Adipocyte (in vitro differentiated cells): ENCODE measurements around the gene MITF.

ENCODE experiments used
- DNase-seq: peaks from one replicate; pipeline ENCODE4 v3.0.0-alpha.2; 2015; ENCODE audit warnings: low read depth
- H3K27me3 ChIP-seq: replicated peaks from 2 replicates; pipeline ENCODE4 v1.7.0; 2013; ENCODE audit warnings: mild to moderate bottlenecking, low read length, moderate library complexity; ENCODE audit not compliant: control insufficient read depth, insufficient read depth
- H3K36me3 ChIP-seq: 2 replicates; pipeline ENCODE4 v1.7.0; 2013; ENCODE audit warnings: low read length, mild to moderate bottlenecking, moderate library complexity; ENCODE audit not compliant: control insufficient read depth, insufficient read depth, severe bottlenecking
- H3K4me1 ChIP-seq: 2 replicates; pipeline ENCODE4 v1.7.0; 2013; ENCODE audit warnings: mild to moderate bottlenecking, low read length, moderate library complexity; ENCODE audit not compliant: control insufficient read depth, insufficient read depth
- H3K4me3 ChIP-seq: 2 replicates; pipeline ENCODE4 v1.7.0; 2013; ENCODE audit warnings: mild to moderate bottlenecking, low read length, moderate library complexity
- H3K9ac ChIP-seq: 2 replicates; pipeline ENCODE4 v1.7.0; 2013; ENCODE audit warnings: mild to moderate bottlenecking, low read length, moderate library complexity
- H3K9me3 ChIP-seq: 2 replicates; pipeline ENCODE4 v1.7.0; 2013; ENCODE audit warnings: mild to moderate bottlenecking, low read length, moderate library complexity; ENCODE audit not compliant: control insufficient read depth

Gene MITF

DNA sequence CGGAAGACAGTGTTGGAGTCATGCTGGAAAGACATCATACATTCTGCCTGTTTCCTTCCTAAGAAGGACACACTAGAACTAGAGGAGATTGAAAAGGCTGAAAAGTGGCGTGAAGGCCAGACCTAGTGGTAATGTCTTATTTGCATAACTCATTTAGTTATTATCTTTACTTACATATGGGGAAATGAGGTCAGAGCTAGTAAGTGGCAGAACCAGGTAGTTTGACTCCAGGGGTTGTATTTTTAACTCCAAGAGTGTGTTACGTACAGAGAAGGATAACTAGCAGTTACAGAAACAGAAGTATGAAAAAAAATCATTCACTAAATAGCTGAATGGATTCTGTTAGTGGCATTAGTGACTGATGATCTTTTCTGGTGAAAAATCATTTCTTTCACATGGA, 108.0 kb downstream of the MITF start:
- no peaks in the 10 kb centered on the region for H3K9me3 ChIP-seq
- no peaks in the 10 kb centered on the region for H3K36me3 ChIP-seq
- DNase-seq, result no peak
- peaks cover 17% of the 10 kb centered on the region for H3K4me1 ChIP-seq
- H3K4me3 ChIP-seq, result no peak overlapping the region
- no peak overlapping the region for H3K9ac ChIP-seq
- no peaks in the 10 kb centered on the region for H3K27me3 ChIP-seq

GRCh38 chr3:69848113-69848512, 108.8 kb downstream of the MITF start:
- no peaks in the 10 kb centered on the region for H3K9me3 ChIP-seq
- no peak overlapping the region for H3K9ac ChIP-seq
- DNase-seq, result no peak
- H3K4me3 ChIP-seq, result no peak overlapping the region
- H3K4me1 ChIP-seq, result peaks cover 17% of the 10 kb centered on the region
- no peaks in the 10 kb centered on the region for H3K36me3 ChIP-seq
- H3K27me3 ChIP-seq, result no peaks in the 10 kb centered on the region

DNA sequence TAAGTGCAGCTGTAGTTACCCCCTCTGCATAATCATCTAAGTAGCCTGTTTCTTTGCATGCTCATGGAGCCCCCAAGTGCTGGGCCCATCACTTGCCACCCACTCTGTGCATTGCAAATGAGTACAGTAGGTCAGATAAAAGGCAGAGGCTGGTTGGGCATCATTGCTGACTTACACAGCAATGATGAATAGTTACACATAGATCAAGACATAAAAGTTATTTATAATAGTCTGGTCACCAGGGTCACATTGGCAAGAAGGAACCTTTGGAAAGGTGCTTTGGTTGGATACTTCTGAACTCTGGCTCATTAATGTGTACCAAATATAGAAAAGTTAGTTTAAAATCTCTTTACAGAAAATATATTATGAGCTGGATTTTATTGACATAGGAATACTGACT, 111.6 kb downstream of the MITF start:
- H3K9me3 ChIP-seq, result no peaks in the 10 kb centered on the region

GRCh38 chr3:69853027-69853426, 113.8 kb downstream of the MITF start:
- Histone ChIP-seq H3K9ac (no peak overlapping the region), H3K4me1 (peaks cover 39% of the 10 kb centered on the region), H3K9me3 (no peaks in the 10 kb centered on the region), H3K4me3 (no peak overlapping the region), H3K36me3 (no peaks in the 10 kb centered on the region), H3K27me3 (no peaks in the 10 kb centered on the region)
- no peak for DNase-seq

More for the DNA sequence above, 111.6 kb downstream of the MITF start:
- H3K36me3 ChIP-seq, result no peaks in the 10 kb centered on the region
- no peak overlapping the region for H3K4me3 ChIP-seq
- no peak overlapping the region for H3K9ac ChIP-seq
- no peaks in the 10 kb centered on the region for H3K27me3 ChIP-seq
- no peak for DNase-seq
- peaks cover 28% of the 10 kb centered on the region for H3K4me1 ChIP-seq

GRCh38 chr3:69855436-69856162, 116.3 kb downstream of the MITF start:
- Histone ChIP-seq H3K9me3 (no peaks in the 10 kb centered on the region), H3K4me3 (no peak overlapping the region), H3K9ac (no peak overlapping the region), H3K4me1 (peaks cover 27% of the 10 kb centered on the region), H3K36me3 (no peaks in the 10 kb centered on the region), H3K27me3 (no peaks in the 10 kb centered on the region)
- peak; percentile 72 for DNase-seq

- no peak overlapping the region for H3K4me3 ChIP-seq
- H3K9me3 ChIP-seq, result no peaks in the 10 kb centered on the region
- H3K4me1 ChIP-seq, result peaks cover 24% of the 10 kb centered on the region
- H3K9ac ChIP-seq, result no peak overlapping the region
- DNase-seq, result peak; percentile 25
- H3K36me3 ChIP-seq, result no peaks in the 10 kb centered on the region
- no peaks in the 10 kb centered on the region for H3K27me3 ChIP-seq
These were observed 117.9 kb downstream of the MITF start for GRCh38 chr3:69856965-69857705.

DNA sequence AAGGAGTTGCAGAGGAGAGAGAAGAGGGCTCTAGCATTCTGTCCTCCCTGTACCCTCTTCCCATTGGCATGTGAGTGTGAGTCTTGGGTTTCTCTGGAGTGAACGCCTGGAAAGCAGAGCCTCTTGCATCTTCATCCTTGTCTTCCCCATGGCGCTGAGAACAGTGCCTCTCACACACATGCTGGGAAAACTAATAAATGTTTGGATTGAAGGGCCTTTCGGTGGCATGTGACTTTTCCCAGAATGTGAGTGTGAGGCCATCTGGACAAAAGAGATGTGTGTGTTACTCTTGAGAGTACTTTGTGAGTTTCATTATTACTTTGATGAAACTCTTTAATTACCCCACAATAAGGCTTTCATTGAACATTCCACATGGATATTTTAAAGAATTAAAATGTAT, 122.3 kb downstream of the MITF start:
- Histone ChIP-seq H3K9me3 (no peaks in the 10 kb centered on the region), H3K4me1 (peaks cover 19% of the 10 kb centered on the region), H3K27me3 (no peaks in the 10 kb centered on the region), H3K4me3 (no peak overlapping the region), H3K36me3 (no peaks in the 10 kb centered on the region), H3K9ac (no peak overlapping the region)
- DNase-seq, result no peak

- Histone ChIP-seq H3K4me1 (peaks cover 26% of the 10 kb centered on the region), H3K36me3 (no peaks in the 10 kb centered on the region), H3K9me3 (no peaks in the 10 kb centered on the region), H3K4me3 (no peak overlapping the region), H3K27me3 (no peaks in the 10 kb centered on the region), H3K9ac (no peak overlapping the region)
- DNase-seq, result no peak
These were observed 124.9 kb downstream of the MITF start for GRCh38 chr3:69864141-69864540.

- DNase-seq, result no peak
- peaks cover 26% of the 10 kb centered on the region for H3K4me1 ChIP-seq
These were observed 125.5 kb downstream of the MITF start for GRCh38 chr3:69864766-69865165.

DNA sequence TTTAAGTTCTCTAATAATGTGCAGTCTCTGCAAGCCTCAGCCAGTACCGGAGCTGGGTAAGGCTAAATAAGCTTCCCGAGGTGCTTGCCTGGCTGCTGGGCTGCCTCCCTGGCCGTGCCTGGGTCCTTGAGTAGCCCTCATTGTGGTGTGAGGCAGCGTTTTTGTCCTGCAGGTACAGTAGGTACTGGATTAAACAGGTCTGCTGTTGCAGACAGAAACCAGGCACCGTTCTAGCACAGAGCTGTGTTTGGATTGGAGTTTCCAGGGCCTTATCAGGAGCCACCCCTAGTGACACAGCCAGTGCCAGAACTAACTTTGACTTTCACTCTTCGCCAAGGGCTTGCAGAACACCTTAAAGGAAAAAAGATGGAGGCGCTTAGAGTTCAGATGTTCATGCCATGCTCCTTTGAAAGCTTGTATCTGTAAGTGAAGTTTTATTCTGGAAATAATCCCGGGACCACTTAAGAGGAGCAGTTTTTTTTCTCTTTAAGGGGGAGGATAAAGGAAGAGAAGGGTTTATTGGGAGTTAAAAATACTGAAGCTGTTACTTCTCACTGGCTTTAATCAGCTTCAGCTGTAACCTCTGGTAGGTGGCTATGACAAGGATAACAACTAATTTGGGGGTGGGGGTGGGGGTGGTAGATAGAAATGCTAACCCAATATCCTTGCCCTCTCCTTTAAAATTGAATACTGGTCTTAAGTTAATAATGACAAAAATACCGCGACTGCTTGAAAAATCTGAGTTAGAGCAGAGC, 126.8 kb downstream of the MITF start:
- Histone ChIP-seq H3K36me3 (no peaks in the 10 kb centered on the region), H3K4me3 (peak overlapping the region; percentile 44), H3K9me3 (no peaks in the 10 kb centered on the region), H3K27me3 (no peaks in the 10 kb centered on the region), H3K9ac (peak overlapping the region; percentile 32), H3K4me1 (peaks cover 31% of the 10 kb centered on the region)
- no peak for DNase-seq

More at GRCh38 chr3:69864766-69865165, 125.5 kb downstream of the MITF start:
- Histone ChIP-seq H3K9me3 (no peaks in the 10 kb centered on the region), H3K4me3 (no peak overlapping the region), H3K27me3 (no peaks in the 10 kb centered on the region), H3K36me3 (no peaks in the 10 kb centered on the region), H3K9ac (no peak overlapping the region)
